ENCODE results near the gene TENM3. TPM values are rescaled to one million over a fixed set of nuclear protein-coding genes. Genes with fewer than 3 reads are reported as not detected.

TENM3 gene
- total RNA-seq, 1 experiment from 2014 or later: not detected

GRCh38 chr4:182644683-182645050 is 401.5 kb downstream of the TENM3 start:
- H3K36me3 ChIP-seq (ENCODE audit: low read depth): no peaks in the 10 kb centered on the region
- no TSS peak for BruUV-seq (replicated peaks)
- H3K4me2 ChIP-seq: no peak overlapping the region
- no peaks in the 10 kb centered on the region for H3K4me1 ChIP-seq (replicated peaks; ENCODE audit: insufficient read depth)
- ChIA-PET CTCF (no interaction called here), POLR2A (ENCODE audit: unreplicated experiment) (no interaction called here)
- no peak overlapping the region for H3K27ac ChIP-seq
- DNase-seq: no peak
- no peaks in the 10 kb centered on the region for H3K9me2 ChIP-seq (ENCODE audit: insufficient read depth)
- H3K79me2 ChIP-seq (ENCODE audit: low read depth): no peaks in the 10 kb centered on the region
- H2AFZ ChIP-seq: no peak overlapping the region
- no peaks in the 10 kb centered on the region for H4K20me1 ChIP-seq (ENCODE audit: insufficient read depth)
- TF ChIP-seq EZH2 (IDR thresholded peaks at IDR 0.05; ENCODE audit: low read depth): no peak
- TF ChIP-seq CTCF (conservative IDR thresholded peaks at IDR 0.05): no peak
- H3F3A ChIP-seq (ENCODE audit: insufficient read depth, low read depth): no peaks in the 10 kb centered on the region
- H3K9me3 ChIP-seq (ENCODE audit: insufficient read depth, low read depth): no peaks in the 10 kb centered on the region
- H3K27me3 ChIP-seq (ENCODE audit: insufficient read depth, low read depth): peaks cover 5% of the 10 kb centered on the region; the same call in 1 of the 2 replicates
- intact Hi-C loops (cut with micrococcal nuclease; ENCODE audit: unreplicated experiment): no loop called here
- no peak overlapping the region for H3K4me3 ChIP-seq

- no peak overlapping the region for H3K4me2 ChIP-seq
- BruUV-seq (replicated peaks): no TSS peak
- no peak overlapping the region for H2AFZ ChIP-seq
- no peaks in the 10 kb centered on the region for H3K36me3 ChIP-seq (ENCODE audit: low read depth)
- no peaks in the 10 kb centered on the region for H3K79me2 ChIP-seq (ENCODE audit: low read depth)
- DNase-seq: no peak
- H3K4me1 ChIP-seq (replicated peaks; ENCODE audit: insufficient read depth): no peaks in the 10 kb centered on the region
- peaks cover 5% of the 10 kb centered on the region; the same call in 1 of the 2 replicates for H3K27me3 ChIP-seq (ENCODE audit: insufficient read depth, low read depth)
- TF ChIP-seq CTCF (conservative IDR thresholded peaks at IDR 0.05): no peak
- TF ChIP-seq EZH2 (IDR thresholded peaks at IDR 0.05; ENCODE audit: low read depth): no peak
- H3K9me3 ChIP-seq (ENCODE audit: insufficient read depth, low read depth): no peaks in the 10 kb centered on the region
- no peaks in the 10 kb centered on the region for H4K20me1 ChIP-seq (ENCODE audit: insufficient read depth)
- no peaks in the 10 kb centered on the region for H3K9me2 ChIP-seq (ENCODE audit: insufficient read depth)
- ChIA-PET CTCF (no interaction called here), POLR2A (ENCODE audit: unreplicated experiment) (no interaction called here)
- no peak overlapping the region for H3K27ac ChIP-seq
- no peak overlapping the region for H3K4me3 ChIP-seq
- H3F3A ChIP-seq (ENCODE audit: insufficient read depth, low read depth): no peaks in the 10 kb centered on the region
- intact Hi-C loops (cut with micrococcal nuclease; ENCODE audit: unreplicated experiment): no loop called here
These were observed 402.3 kb downstream of the TENM3 start for GRCh38 chr4:182645511-182645910.

GRCh38 chr4:182647646-182648300 is 404.6 kb downstream of the TENM3 start:
- intact Hi-C loops (cut with micrococcal nuclease; ENCODE audit: unreplicated experiment): no loop called here
- Histone ChIP-seq H3K79me2 (ENCODE audit: low read depth) (no peaks in the 10 kb centered on the region), H3K4me1 (replicated peaks; ENCODE audit: insufficient read depth) (no peaks in the 10 kb centered on the region), H3K9me3 (ENCODE audit: insufficient read depth, low read depth) (no peaks in the 10 kb centered on the region), H3K36me3 (ENCODE audit: low read depth) (no peaks in the 10 kb centered on the region), H3K27me3 (ENCODE audit: insufficient read depth, low read depth) (peaks cover 5% of the 10 kb centered on the region; the same call in 1 of the 2 replicates), H3K27ac (no peak overlapping the region), H2AFZ (no peak overlapping the region), H4K20me1 (ENCODE audit: insufficient read depth) (no peaks in the 10 kb centered on the region), H3K9me2 (ENCODE audit: insufficient read depth) (no peaks in the 10 kb centered on the region), H3F3A (ENCODE audit: insufficient read depth, low read depth) (no peaks in the 10 kb centered on the region), H3K4me2 (no peak overlapping the region), H3K4me3 (no peak overlapping the region)
- no peak for DNase-seq
- BruUV-seq (replicated peaks): no TSS peak
- TF ChIP-seq EZH2 (IDR thresholded peaks at IDR 0.05; ENCODE audit: low read depth): no peak
- TF ChIP-seq CTCF (conservative IDR thresholded peaks at IDR 0.05): no peak
- ChIA-PET CTCF (no interaction called here), POLR2A (ENCODE audit: unreplicated experiment) (no interaction called here)
